Aorta (tissue), 5 donors: ENCODE results near the gene AKAP6. TPM values are rescaled to one million over a fixed set of nuclear protein-coding genes. Genes with fewer than 3 reads are reported as not detected.

ENCODE experiments used
- ATAC-seq: fragments of 200-7000 bp; cut with Tn5 transposase; one replicate; pipeline ENCODE4 v1.9.1; 2022; ENCODE audit warnings: moderate library complexity; ENCODE audit not compliant: low FRiP score
- DNase-seq, 2 donors: peaks; one replicate each; pipeline ENCODE4 v3.0.0-alpha.2; 2020
- H3K27ac ChIP-seq, 2 donors: one replicate each; pipeline ENCODE4 v1.5.1; 2013; ENCODE audit warnings: low read length in 2 of 2, mild to moderate bottlenecking in 2 of 2, moderate library complexity in 2 of 2, control low read depth in 1 of 2, inconsistent platforms in 1 of 2, low read depth in 1 of 2
- H3K27me3 ChIP-seq, 2 donors: one replicate each; pipeline ENCODE4 v1.6.1; 2013; ENCODE audit warnings: control low read depth in 1 of 2, low read length in 1 of 2, mild to moderate bottlenecking in 1 of 2, moderate library complexity in 1 of 2; ENCODE audit not compliant: insufficient read depth in 2 of 2, control insufficient read depth in 1 of 2
- H3K36me3 ChIP-seq, 2 donors: one replicate each; pipeline ENCODE4 v1.6.1; 2013; ENCODE audit warnings: control low read depth in 1 of 2, low read length in 1 of 2, mild to moderate bottlenecking in 1 of 2; ENCODE audit not compliant: insufficient read depth in 2 of 2, control insufficient read depth in 1 of 2
- H3K4me1 ChIP-seq, 2 donors: one replicate each; pipeline ENCODE4 v1.6.1; 2013; ENCODE audit warnings: low read length in 2 of 2, control low read depth in 1 of 2, mild to moderate bottlenecking in 1 of 2, moderate library complexity in 1 of 2; ENCODE audit not compliant: insufficient read depth in 2 of 2, control insufficient read depth in 1 of 2
- H3K4me3 ChIP-seq, 2 donors: one replicate each; pipeline ENCODE4 v1.5.1; 2013; ENCODE audit warnings: low read length in 2 of 2, control low read depth in 1 of 2, mild to moderate bottlenecking in 1 of 2
- H3K9me3 ChIP-seq: one replicate; pipeline ENCODE4 v1.6.1; 2013; ENCODE audit warnings: mild to moderate bottlenecking, low read length; ENCODE audit not compliant: control insufficient read depth
- WGBS, 2 donors: extraction: QIAGEN DNeasy Blood & Tissue Kit; methylation state at CpG; one replicate each; pipeline ENCODE4 v1.1.7; 2013; 5-methylcytosine and 5-hydroxymethylcytosine counted together
- intact Hi-C, 2 donors: fragments of 100-400 bp; cut with DNase I; formaldehyde crosslinking; loops; one replicate each; pipeline versions ENCODE4 v1.14.2 to v1.15.0; 2022
- polyA plus RNA-seq, 2 donors: library from polyadenylated mRNA; stranded (reverse); fragments of 200-250 nt; gene quantifications; one replicate each; pipeline ENCODE4 v1.2.3, GENCODE V29; 2013
- total RNA-seq, 2 donors: library from RNA; stranded (reverse); fragmentation: NEBNext Ultra II Directional; extraction: Animal tissue kit (Norgen Biotek cat#: 25700); gene quantifications; one replicate each; pipeline ENCODE4 v1.2.1, GENCODE V29; 2021
- donor health status: healthy with polysubstance abuse.
- donor health status: Bipolar disorder and iron deficiency.
- donor health status: DM: no; HTN: no; CAD: no.
- donor health status: DM: no; HTN: no; CAD: no.
- donor health status: DM: yes; HTN: yes; CAD: no.

Gene AKAP6
- total and polyA plus RNA-seq, 4 donors, result 7.4 to 211 (median 46.6) TPM

DNA sequence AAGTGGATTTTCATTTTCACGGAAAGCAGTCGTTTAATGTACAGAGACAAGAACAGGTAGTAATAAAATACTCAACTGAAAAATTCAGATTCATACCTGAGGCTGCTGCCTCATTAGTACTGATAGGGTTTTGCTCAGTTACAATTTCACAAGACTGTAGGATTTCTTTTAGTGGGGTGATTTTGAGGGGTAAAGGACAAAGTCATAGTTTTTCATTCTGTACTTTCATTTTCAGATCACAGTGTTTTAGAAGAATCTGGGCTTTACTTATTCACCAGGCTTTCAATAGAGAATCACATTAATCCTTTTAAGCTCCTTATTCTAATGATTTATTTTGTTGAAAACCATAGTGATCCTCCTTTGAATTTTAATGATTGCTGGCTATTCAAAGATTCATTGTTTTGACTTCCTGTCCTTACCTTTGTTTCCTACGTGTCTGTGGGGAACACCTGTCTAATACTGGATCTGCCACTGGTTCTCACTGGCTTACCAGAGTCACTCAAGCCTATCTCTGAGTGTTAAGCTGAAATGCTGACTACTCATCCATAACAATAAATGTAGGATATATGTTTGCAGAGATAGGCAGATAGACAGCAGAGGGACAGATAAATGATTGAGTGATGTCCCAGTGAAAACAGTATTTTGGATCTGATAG lies 365.8 kb downstream of the AKAP6 start:
- H3K36me3 ChIP-seq, result peaks cover 0 to 3% of the 10 kb centered on the region in 2 donors
- ATAC-seq (no peak), DNase-seq (no peak)
- peaks cover 3% of the 10 kb centered on the region in 2 donors for H3K4me1 ChIP-seq
- WGBS, 2 donors, result 64% methylated on average over 3 of the region's 3 CpGs
- H3K4me3 ChIP-seq, result no peak overlapping the region
- no peak overlapping the region for H3K27ac ChIP-seq
- H3K27me3 ChIP-seq, result no peaks in the 10 kb centered on the region
- intact Hi-C loops, result no loop called here
- H3K9me3 ChIP-seq, result no peaks in the 10 kb centered on the region

DNA sequence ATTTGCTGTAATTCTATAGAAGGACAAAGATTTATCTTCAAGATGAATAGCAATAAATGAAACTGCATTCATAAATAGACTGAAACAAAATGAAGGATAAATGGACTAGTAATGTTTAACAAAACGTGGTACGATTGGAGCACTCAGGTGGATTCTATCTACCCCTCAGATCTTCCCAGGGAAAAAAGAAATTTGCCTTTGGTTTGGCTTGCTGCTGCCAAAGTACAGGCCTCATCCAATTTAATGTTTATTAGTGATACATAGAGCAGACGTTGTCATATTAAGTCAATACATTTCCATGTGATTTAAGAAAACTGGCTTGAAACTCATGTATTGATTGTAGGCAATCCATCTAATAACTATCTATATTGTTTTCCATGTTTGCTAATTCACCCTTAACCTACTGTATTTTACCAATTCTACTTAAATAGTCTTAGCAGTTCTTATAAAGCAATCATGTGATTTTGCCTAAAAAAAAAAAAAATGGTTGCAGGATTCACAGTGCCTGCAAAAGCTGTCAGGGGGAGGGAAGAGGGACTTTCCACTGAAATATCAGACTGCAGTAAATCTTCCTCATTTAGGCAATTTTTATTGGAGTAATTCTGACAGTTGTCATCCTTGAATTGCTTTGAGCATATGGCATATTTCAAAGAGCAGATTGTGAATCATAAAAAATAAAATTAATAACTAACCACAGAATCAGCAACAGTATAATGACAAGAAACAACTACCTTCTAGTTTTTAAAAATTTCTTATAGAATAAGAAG lies 367.4 kb downstream of the AKAP6 start:
- Histone ChIP-seq H3K4me3 (no peak overlapping the region), H3K36me3 (peaks cover 0 to 5% of the 10 kb centered on the region in 2 donors), H3K27ac (no peak overlapping the region), H3K9me3 (no peaks in the 10 kb centered on the region), H3K27me3 (no peaks in the 10 kb centered on the region), H3K4me1 (peaks cover 3% of the 10 kb centered on the region in 2 donors)
- ATAC-seq (no peak), DNase-seq (no peak)
- intact Hi-C loops, result no loop called here
- WGBS, 2 donors, result 85 to 91% methylated on average over 3 of the region's 3 CpGs

GRCh38 chr14:32697114-32697513 lies 368.0 kb downstream of the AKAP6 start:
- peaks cover 0 to 5% of the 10 kb centered on the region in 2 donors for H3K36me3 ChIP-seq
- no peak overlapping the region for H3K27ac ChIP-seq
- WGBS, 2 donors, result 71 to 73% methylated on average over 2 of the region's 2 CpGs
- intact Hi-C loops, result no loop called here
- H3K4me1 ChIP-seq, result peaks cover 3% of the 10 kb centered on the region in 2 donors
- no peak for DNase-seq
- ATAC-seq, result no peak
- no peak overlapping the region for H3K4me3 ChIP-seq
- H3K27me3 ChIP-seq, result no peaks in the 10 kb centered on the region
- H3K9me3 ChIP-seq, result no peaks in the 10 kb centered on the region

DNA sequence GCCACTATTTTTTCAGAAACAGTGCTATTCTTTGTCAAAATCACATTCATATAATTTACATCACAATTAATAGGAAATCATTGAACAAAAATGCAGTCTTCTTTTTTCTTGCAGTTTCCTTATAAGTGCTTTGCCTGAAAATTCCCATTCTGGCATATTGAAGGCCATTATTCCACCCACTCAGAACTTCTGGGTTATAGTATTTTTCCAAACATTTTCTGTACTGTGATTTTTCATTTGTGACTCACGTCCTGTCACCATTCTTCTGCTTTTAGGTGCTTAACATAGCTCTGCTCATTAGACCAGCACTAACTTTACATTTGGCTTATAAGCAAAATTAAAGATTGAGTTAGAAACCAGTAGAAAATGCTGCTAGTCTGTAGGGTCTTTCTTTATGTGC lies 368.6 kb downstream of the AKAP6 start:
- intact Hi-C loops, result no loop called here
- Histone ChIP-seq H3K9me3 (no peaks in the 10 kb centered on the region), H3K27me3 (no peaks in the 10 kb centered on the region), H3K4me3 (no peak overlapping the region), H3K27ac (no peak overlapping the region), H3K36me3 (peaks cover 0 to 5% of the 10 kb centered on the region in 2 donors), H3K4me1 (peaks cover 3 to 6% of the 10 kb centered on the region in 2 donors)
- no peak for ATAC-seq
- WGBS, 2 donors, result 8 to 19% methylated on average over 1 of the region's 1 CpG
- no peak for DNase-seq

DNA sequence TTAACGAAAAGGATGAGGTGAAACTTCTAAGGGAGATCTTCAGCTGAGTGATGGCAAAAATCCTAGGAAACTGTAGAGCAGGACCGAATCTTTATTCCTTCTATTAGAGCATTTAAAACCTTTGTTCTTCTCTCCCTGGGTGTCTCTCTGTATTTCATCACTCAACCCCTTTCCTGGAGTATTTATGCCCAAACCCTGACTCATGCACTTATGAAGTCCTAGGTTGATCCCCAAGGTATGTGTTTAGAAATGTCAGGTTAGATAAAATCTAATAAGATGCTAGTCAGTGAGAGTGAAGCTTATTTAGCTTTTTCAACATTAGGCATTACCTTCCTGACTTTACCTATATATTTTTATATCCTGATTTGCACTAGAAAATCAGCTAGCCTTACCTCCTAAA lies 369.7 kb downstream of the AKAP6 start:
- peaks cover 0 to 5% of the 10 kb centered on the region in 2 donors for H3K36me3 ChIP-seq
- H3K27me3 ChIP-seq, result no peaks in the 10 kb centered on the region
- no peak for DNase-seq
- intact Hi-C loops, result no loop called here
- no peak overlapping the region for H3K4me3 ChIP-seq
- no peak for ATAC-seq
- 82 to 90% methylated on average over 2 of the region's 2 CpGs for WGBS, 2 donors
- no peaks in the 10 kb centered on the region for H3K9me3 ChIP-seq
- no peak overlapping the region for H3K27ac ChIP-seq
- peaks cover 3 to 10% of the 10 kb centered on the region in 2 donors for H3K4me1 ChIP-seq

DNA sequence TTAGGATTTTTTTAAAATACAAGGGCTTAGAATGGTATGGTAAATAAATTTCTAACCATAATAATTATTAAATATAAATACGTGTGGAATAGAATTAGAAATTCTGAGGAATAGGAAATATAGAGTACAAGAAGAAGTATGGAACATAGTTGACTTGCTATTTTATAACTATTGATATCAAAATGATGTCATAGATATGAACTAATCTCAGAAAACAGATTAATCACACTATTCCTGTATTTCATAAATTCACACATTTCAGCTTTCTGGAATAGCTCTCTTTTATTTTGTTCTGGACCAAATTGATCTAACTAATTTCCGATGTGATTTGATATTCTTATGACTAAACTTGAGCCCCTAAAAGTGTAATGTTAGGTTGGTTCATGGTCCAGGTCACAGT lies 372.4 kb downstream of the AKAP6 start:
- 85 to 86% methylated on average over 2 of the region's 2 CpGs for WGBS, 2 donors
- DNase-seq, result no peak
- intact Hi-C loops, result loop anchor here in 1 of 2 donors (5.0 kb wide), 1 partner anchor 94 kb away; no protein-coding TSS in a partner anchor
- Histone ChIP-seq H3K9me3 (no peaks in the 10 kb centered on the region), H3K4me3 (no peak overlapping the region), H3K4me1 (peaks cover 3 to 11% of the 10 kb centered on the region in 2 donors), H3K27ac (no peak overlapping the region), H3K36me3 (peaks cover 0 to 3% of the 10 kb centered on the region in 2 donors), H3K27me3 (no peaks in the 10 kb centered on the region)
- no peak for ATAC-seq

- H3K27ac ChIP-seq, result peak overlapping the region in 1 of 2 donors; percentile 87
- no peak overlapping the region for H3K4me3 ChIP-seq
- peaks cover 0 to 3% of the 10 kb centered on the region in 2 donors for H3K36me3 ChIP-seq
- H3K4me1 ChIP-seq, result peaks cover 3 to 11% of the 10 kb centered on the region in 2 donors
- intact Hi-C loops, result loop anchor here in 1 of 2 donors (5.0 kb wide), 1 partner anchor 95 kb away; no protein-coding TSS in a partner anchor
- no peaks in the 10 kb centered on the region for H3K9me3 ChIP-seq
- DNase-seq (no peak), ATAC-seq (no peak)
- H3K27me3 ChIP-seq, result no peaks in the 10 kb centered on the region
Measured at GRCh38 chr14:32702088-32702487, 373.0 kb downstream of the AKAP6 start.

DNA sequence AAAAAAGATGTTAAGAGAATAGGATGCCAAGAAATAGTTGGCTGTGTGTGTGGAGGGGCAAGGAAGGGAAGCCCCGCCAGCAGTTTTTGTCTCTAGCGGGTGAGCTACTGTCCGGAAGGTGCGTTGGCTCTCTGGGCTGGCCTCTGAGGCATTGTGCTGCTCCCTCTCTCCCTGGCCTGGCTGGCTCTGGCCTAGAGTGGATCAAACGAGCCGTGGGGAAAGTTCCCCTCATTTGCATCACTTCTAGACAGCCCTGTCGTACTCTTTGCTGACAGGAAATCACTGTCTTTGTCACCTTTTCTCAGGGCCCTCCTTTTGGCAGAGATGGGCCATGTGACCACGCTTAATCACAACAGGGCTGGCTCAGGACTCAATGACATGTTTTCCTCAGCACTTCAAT lies 373.5 kb downstream of the AKAP6 start:
- intact Hi-C loops, result loop anchor here in 1 of 2 donors (5.0 kb wide), 1 partner anchor 95 kb away; no protein-coding TSS in a partner anchor
- Histone ChIP-seq H3K4me3 (no peak overlapping the region), H3K36me3 (peaks cover 0 to 3% of the 10 kb centered on the region in 2 donors), H3K4me1 (peaks cover 3 to 11% of the 10 kb centered on the region in 2 donors), H3K27me3 (no peaks in the 10 kb centered on the region), H3K27ac (peak overlapping the region; percentile 46 to 87), H3K9me3 (no peaks in the 10 kb centered on the region)
- ATAC-seq (peak; percentile 90), DNase-seq (peak; percentile 75 to 83)
- 0 to 4% methylated on average over 8 of the region's 8 CpGs for WGBS, 2 donors
